ENCODE results near the gene OR10K2.

Gene OR10K2

GRCh38 chr1:158426137-158426536, at the start of gene OR10K2:
Gene OR10K2, minus strand, starts transcription at chr1:158426237. Its CDS starts 5,371 bp downstream, at chr1:158420866.
- TF ChIP-seq, protein P1, sequence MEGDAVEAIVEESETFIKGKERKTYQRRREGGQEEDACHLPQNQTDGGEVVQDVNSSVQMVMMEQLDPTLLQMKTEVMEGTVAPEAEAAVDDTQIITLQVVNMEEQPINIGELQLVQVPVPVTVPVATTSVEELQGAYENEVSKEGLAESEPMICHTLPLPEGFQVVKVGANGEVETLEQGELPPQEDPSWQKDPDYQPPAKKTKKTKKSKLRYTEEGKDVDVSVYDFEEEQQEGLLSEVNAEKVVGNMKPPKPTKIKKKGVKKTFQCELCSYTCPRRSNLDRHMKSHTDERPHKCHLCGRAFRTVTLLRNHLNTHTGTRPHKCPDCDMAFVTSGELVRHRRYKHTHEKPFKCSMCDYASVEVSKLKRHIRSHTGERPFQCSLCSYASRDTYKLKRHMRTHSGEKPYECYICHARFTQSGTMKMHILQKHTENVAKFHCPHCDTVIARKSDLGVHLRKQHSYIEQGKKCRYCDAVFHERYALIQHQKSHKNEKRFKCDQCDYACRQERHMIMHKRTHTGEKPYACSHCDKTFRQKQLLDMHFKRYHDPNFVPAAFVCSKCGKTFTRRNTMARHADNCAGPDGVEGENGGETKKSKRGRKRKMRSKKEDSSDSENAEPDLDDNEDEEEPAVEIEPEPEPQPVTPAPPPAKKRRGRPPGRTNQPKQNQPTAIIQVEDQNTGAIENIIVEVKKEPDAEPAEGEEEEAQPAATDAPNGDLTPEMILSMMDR (IDR thresholded peaks at IDR 0.05; ENCODE audit: insufficient read depth, low read depth, low read length, missing control alignments): no peak
- H3K4me3 ChIP-seq (ENCODE audit: low read length): no peak within 1 kb of the TSS
- no peak for DNase-seq (ENCODE audit: low read depth)

DNA sequence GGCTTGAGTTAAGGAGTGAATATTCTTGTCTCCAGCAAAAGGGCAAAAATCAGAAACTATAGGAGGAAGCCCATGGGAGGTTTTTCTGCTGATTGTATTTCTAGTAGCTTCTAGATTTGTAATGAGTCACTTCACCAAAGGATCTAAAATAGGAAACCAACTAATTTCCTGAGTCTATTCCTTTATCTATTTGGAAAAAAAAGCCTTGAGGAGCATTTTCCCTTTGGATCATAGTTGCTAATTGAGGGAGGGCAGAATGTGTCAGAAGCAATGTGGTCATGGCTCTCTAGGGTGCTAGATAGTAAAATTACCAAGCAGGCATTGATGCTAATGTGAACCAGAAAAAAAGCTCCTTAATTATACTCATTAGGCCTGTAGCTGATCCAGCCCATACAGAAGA, 45.9 kb upstream of the OR10K2 start, which contains the start of gene OR10R2:
TSS of gene OR10R2 (plus strand) at position 301 of the 400 bp plus-strand sequence. CDS start 106 bp downstream, outside the sequence.
- H3K4me3 ChIP-seq (ENCODE audit: low read length): no peak within 1 kb of the TSS
- TF ChIP-seq, protein P1 (IDR thresholded peaks at IDR 0.05; ENCODE audit: insufficient read depth, low read depth, low read length, missing control alignments): no peak
- no peak for DNase-seq (ENCODE audit: low read depth)

- no peak within 1 kb of the TSS for H3K4me3 ChIP-seq (ENCODE audit: low read length)
- DNase-seq (ENCODE audit: low read depth): no peak
- TF ChIP-seq, protein P1 (IDR thresholded peaks at IDR 0.05; ENCODE audit: insufficient read depth, low read depth, low read length, missing control alignments): no peak
Observed at GRCh38 chr1:158461534-158461933, 35.5 kb upstream of the OR10K2 start, which contains the start of gene OR10K1. Gene OR10K1, plus strand, starts transcription at chr1:158461834. Its CDS starts 3,728 bp downstream, at chr1:158465562.

- DNase-seq (ENCODE audit: low read depth): no peak
- no peak overlapping the region for H3K4me3 ChIP-seq (ENCODE audit: low read length)
- TF ChIP-seq, protein P1 (IDR thresholded peaks at IDR 0.05; ENCODE audit: insufficient read depth, low read depth, low read length, missing control alignments): no peak
Observed at GRCh38 chr1:158458263-158458662, 32.2 kb upstream of the OR10K2 start.

- no peak overlapping the region for H3K4me3 ChIP-seq (ENCODE audit: low read length)
- TF ChIP-seq, protein P1 (IDR thresholded peaks at IDR 0.05; ENCODE audit: insufficient read depth, low read depth, low read length, missing control alignments): no peak
- DNase-seq (ENCODE audit: low read depth): no peak
Observed at GRCh38 chr1:158457246-158457645, 31.2 kb upstream of the OR10K2 start.

- TF ChIP-seq, protein P1 (IDR thresholded peaks at IDR 0.05; ENCODE audit: insufficient read depth, low read depth, low read length, missing control alignments): no peak
- DNase-seq (ENCODE audit: low read depth): no peak
Observed at GRCh38 chr1:158454537-158454936, 28.5 kb upstream of the OR10K2 start.

GRCh38 chr1:158445376-158445775, 19.3 kb upstream of the OR10K2 start:
- no peak overlapping the region for H3K4me3 ChIP-seq (ENCODE audit: low read length)
- DNase-seq (ENCODE audit: low read depth): no peak
- TF ChIP-seq, protein P1 (IDR thresholded peaks at IDR 0.05; ENCODE audit: insufficient read depth, low read depth, low read length, missing control alignments): no peak

More at GRCh38 chr1:158454537-158454936, 28.5 kb upstream of the OR10K2 start:
- no peak overlapping the region for H3K4me3 ChIP-seq (ENCODE audit: low read length)
